Trophoblast cell (in vitro differentiated cells and primary cell): ENCODE results near the gene GSTM4.
"Not testable (repeated sequence)": the region's sequence is repeated elsewhere in the genome, so short reads cannot be mapped to it uniquely, and the experiment has no call there.

Source experiments
- DNase-seq, 2 donors: peaks; one replicate each; pipeline ENCODE4 v3.0.0-alpha.2; 2016
- H2AFZ ChIP-seq: 2 replicates; pipeline ENCODE4 v1.6.1; 2013; ENCODE audit warnings: low read length, moderate library complexity, mild to moderate bottlenecking; ENCODE audit not compliant: insufficient read depth, poor library complexity
- H2AK5ac ChIP-seq: 2 replicates; pipeline ENCODE4 v1.6.1; 2013; ENCODE audit warnings: mild to moderate bottlenecking, low read length
- H2BK120ac ChIP-seq: 2 replicates; pipeline ENCODE4 v1.6.1; 2013; ENCODE audit warnings: low read length, mild to moderate bottlenecking, moderate library complexity; ENCODE audit not compliant: insufficient read depth, poor library complexity
- H2BK12ac ChIP-seq: 2 replicates; pipeline ENCODE4 v1.6.1; 2013; ENCODE audit warnings: mild to moderate bottlenecking, low read length, moderate library complexity
- H2BK5ac ChIP-seq: 2 replicates; pipeline ENCODE4 v1.6.1; 2013; ENCODE audit warnings: low read length, low read depth, moderate library complexity, mild to moderate bottlenecking; ENCODE audit not compliant: poor library complexity
- H3K14ac ChIP-seq: 2 replicates; pipeline ENCODE4 v1.6.1; 2013; ENCODE audit warnings: mild to moderate bottlenecking, low read length
- H3K18ac ChIP-seq: 2 replicates; pipeline ENCODE4 v1.6.1; 2013; ENCODE audit warnings: mild to moderate bottlenecking, low read length
- H3K23ac ChIP-seq: 2 replicates; pipeline ENCODE4 v1.6.1; 2013; ENCODE audit warnings: low read length
- H3K27ac ChIP-seq: 2 replicates; pipeline ENCODE4 v1.5.1; 2013; ENCODE audit warnings: low read depth, mild to moderate bottlenecking, inconsistent platforms, low read length, moderate library complexity
- H3K27me3 ChIP-seq: 2 replicates; pipeline ENCODE4 v1.6.1; 2013; ENCODE audit warnings: inconsistent platforms, mild to moderate bottlenecking, low read length, moderate library complexity; ENCODE audit not compliant: insufficient read depth
- H3K36me3 ChIP-seq, 2 experiments: 1 replicate in 1 of 2; 2 replicates in 1 of 2; pipeline ENCODE4 v1.6.1; 2013; ENCODE audit warnings: low read length in 2 of 2, mild to moderate bottlenecking in 2 of 2, moderate library complexity in 1 of 2; ENCODE audit not compliant: insufficient read depth in 2 of 2, control insufficient read depth in 1 of 2
- H3K4ac ChIP-seq: 2 replicates; pipeline ENCODE4 v1.6.1; 2013; ENCODE audit warnings: low read depth, mild to moderate bottlenecking, low read length, moderate library complexity
- H3K4me1 ChIP-seq, 2 experiments: 1 replicate in 1 of 2; 2 replicates in 1 of 2; pipeline ENCODE4 v1.6.1; 2013; ENCODE audit warnings: low read length in 2 of 2, mild to moderate bottlenecking in 2 of 2, moderate library complexity in 1 of 2; ENCODE audit not compliant: insufficient read depth in 2 of 2, control insufficient read depth in 1 of 2
- H3K4me2 ChIP-seq: 2 replicates; pipeline ENCODE4 v1.6.1; 2013; ENCODE audit warnings: inconsistent platforms, mild to moderate bottlenecking, low read length, moderate library complexity
- H3K4me3 ChIP-seq: 2 replicates; pipeline ENCODE4 v1.5.1; 2013; ENCODE audit warnings: mild to moderate bottlenecking, low read depth, low read length, inconsistent platforms
- H3K79me1 ChIP-seq: one replicate; pipeline ENCODE4 v1.6.1; 2013; ENCODE audit warnings: low read length
- H3K79me2 ChIP-seq: 2 replicates; pipeline ENCODE4 v1.6.1; 2013; ENCODE audit warnings: low read length, mild to moderate bottlenecking; ENCODE audit not compliant: control insufficient read depth, insufficient read depth, poor library complexity
- H3K9ac ChIP-seq: 2 replicates; pipeline ENCODE4 v1.6.1; 2013; ENCODE audit warnings: mild to moderate bottlenecking, low read length
- H3K9me3 ChIP-seq: 2 replicates; pipeline ENCODE4 v1.6.1; 2013; ENCODE audit warnings: low read depth, mild to moderate bottlenecking, control low read depth, inconsistent platforms, low read length; ENCODE audit not compliant: insufficient read depth
- H4K12ac ChIP-seq: 2 replicates; pipeline ENCODE4 v1.6.1; 2013; ENCODE audit warnings: low read depth, mild to moderate bottlenecking, low read length, moderate library complexity
- H4K8ac ChIP-seq: 2 replicates; pipeline ENCODE4 v1.6.1; 2013; ENCODE audit warnings: low read depth, mild to moderate bottlenecking, low read length, moderate library complexity
- H4K91ac ChIP-seq: one replicate; pipeline ENCODE4 v1.6.1; 2013; ENCODE audit warnings: low read depth, mild to moderate bottlenecking, low read length, moderate library complexity
- WGBS: extraction: QIAGEN DNeasy Blood & Tissue Kit; methylation state at CpG from one replicate; pipeline ENCODE4 v1.1.7; 2013; ENCODE audit warnings: missing lambda C conversion rate; ENCODE audit not compliant: insufficient read length, insufficient coverage; ENCODE audit errors: extremely low coverage; 5-methylcytosine and 5-hydroxymethylcytosine counted together

GSTM4 gene

DNA sequence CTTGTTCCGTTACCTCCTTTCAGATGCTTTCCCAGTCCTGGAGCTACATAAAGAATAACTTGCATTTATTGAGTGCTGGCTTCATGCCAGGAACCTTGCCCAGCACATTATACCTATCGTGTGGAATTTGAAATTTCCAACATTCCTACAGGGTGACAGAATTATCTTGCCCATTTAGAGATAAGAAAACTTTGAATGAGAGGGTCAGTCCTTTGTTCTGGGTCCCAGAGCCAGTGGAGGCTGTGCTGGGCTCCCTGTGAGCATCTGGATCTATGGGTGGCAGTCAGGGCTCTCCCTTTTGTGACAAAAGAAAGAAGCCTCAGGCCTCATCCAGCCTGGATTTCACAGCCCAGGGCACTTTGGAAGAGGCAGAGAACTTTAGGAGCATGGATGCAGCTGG, 3.2 kb downstream of the GSTM4 start:
- Histone ChIP-seq H3K4me3 (no peak overlapping the region), H3K27me3 (no peaks in the 10 kb centered on the region), H2BK12ac (no peak overlapping the region), H2AK5ac (no peak overlapping the region), H3K36me3 (no peaks in the 10 kb centered on the region), H3K18ac (no peak overlapping the region), H3K79me2 (no peaks in the 10 kb centered on the region), H3K4me1 (peaks cover 3 to 5% of the 10 kb centered on the region in 2 experiments), H3K4ac (no peak overlapping the region), H3K14ac (no peak overlapping the region), H3K9ac (no peak overlapping the region), H3K27ac (no peak overlapping the region), H3K79me1 (peaks cover 6% of the 10 kb centered on the region), H2BK5ac (no peak overlapping the region), H4K8ac (no peak overlapping the region), H3K4me2 (no peak overlapping the region), H3K23ac (no peak overlapping the region), H2AFZ (no peak overlapping the region), H2BK120ac (no peak overlapping the region), H4K91ac (no peak overlapping the region), H4K12ac (no peak overlapping the region), H3K9me3 (no peaks in the 10 kb centered on the region)
- no CpG with 5 or more reads among the region's 2 CpGs for WGBS
- peak in 1 of 2 donors; percentile 59 for DNase-seq

DNA sequence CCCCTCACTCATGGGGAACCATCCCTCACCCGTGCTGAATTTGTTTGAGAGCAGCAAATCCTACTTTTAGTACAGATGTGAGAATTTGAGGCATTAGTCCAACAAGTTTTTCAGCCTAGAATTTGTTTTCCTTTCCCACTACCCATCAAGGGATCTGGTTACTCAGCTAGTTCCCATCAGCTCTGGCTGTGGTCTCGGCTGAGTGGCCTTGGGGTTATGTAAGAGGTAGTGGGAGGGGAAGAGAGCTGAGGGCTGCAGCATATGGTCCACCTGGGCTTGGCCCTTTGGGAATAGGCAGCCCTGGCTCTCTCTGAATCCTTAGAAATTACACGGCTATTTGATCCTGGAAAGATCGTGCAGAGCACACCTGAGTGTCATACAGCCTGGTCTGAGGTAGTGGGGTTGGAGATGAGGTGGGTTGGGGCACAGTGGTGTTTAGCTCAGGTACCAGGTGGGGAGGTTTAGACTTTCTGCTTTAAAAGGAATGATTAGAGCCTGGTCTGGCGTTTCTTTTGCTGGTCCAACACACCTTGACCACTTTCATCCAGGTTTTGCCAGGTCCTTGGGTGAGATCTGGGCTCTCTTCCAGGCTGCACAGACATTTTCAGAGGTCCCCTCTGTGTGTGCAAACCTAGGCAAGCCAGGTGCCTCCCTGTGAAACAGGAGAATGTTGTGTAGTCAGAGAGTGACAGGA, 4.2 kb downstream of the GSTM4 start:
- H3K27ac ChIP-seq = no peak overlapping the region
- no peaks in the 10 kb centered on the region for H3K79me2 ChIP-seq
- no peak overlapping the region for H4K12ac ChIP-seq
- H2BK120ac ChIP-seq = no peak overlapping the region
- H3K79me1 ChIP-seq = peaks cover 6% of the 10 kb centered on the region
- no peak overlapping the region for H4K8ac ChIP-seq
- H3K4ac ChIP-seq = no peak overlapping the region
- H3K9ac ChIP-seq = no peak overlapping the region
- H2BK12ac ChIP-seq = no peak overlapping the region
- no peak overlapping the region for H3K18ac ChIP-seq
- H3K4me3 ChIP-seq = no peak overlapping the region
- H2AFZ ChIP-seq = no peak overlapping the region
- H2BK5ac ChIP-seq = no peak overlapping the region
- no peaks in the 10 kb centered on the region for H3K9me3 ChIP-seq
- DNase-seq = no peak
- H3K23ac ChIP-seq = no peak overlapping the region
- H3K4me1 ChIP-seq = peaks cover 3 to 5% of the 10 kb centered on the region in 2 experiments
- H3K14ac ChIP-seq = no peak overlapping the region
- no peaks in the 10 kb centered on the region for H3K27me3 ChIP-seq
- WGBS = no CpG with 5 or more reads among the region's 5 CpGs
- H3K36me3 ChIP-seq = no peaks in the 10 kb centered on the region
- H2AK5ac ChIP-seq = no peak overlapping the region
- H4K91ac ChIP-seq = no peak overlapping the region
- no peak overlapping the region for H3K4me2 ChIP-seq

DNA sequence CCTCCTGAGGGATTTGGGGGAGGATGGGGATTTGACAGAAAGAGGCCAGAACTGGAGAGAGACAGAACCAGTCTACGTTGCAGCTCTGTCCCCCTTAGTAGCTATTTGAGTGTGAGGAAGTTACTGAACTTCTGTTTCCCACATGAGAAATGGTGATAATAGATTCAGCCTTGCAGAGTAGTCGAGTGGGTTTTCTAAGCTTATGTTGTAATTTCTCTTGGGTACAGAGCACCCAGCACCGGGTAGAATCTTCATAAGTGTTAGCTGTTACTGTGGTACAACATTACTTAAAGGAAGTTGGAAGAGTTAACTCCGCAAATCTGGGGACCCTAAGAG, 4.8 kb downstream of the GSTM4 start:
- no CpG with 5 or more reads among the region's 4 CpGs for WGBS
- H3K27ac ChIP-seq, H2BK5ac ChIP-seq, H3K4me1 ChIP-seq, H3K14ac ChIP-seq, H2AFZ ChIP-seq, H3K36me3 ChIP-seq, H2AK5ac ChIP-seq, H3K23ac ChIP-seq, H4K91ac ChIP-seq, H3K79me2 ChIP-seq, H3K9ac ChIP-seq, H4K12ac ChIP-seq, H4K8ac ChIP-seq, H3K79me1 ChIP-seq, H2BK120ac ChIP-seq, H3K18ac ChIP-seq, DNase-seq, H3K27me3 ChIP-seq, H3K4me2 ChIP-seq, H2BK12ac ChIP-seq, H3K4ac ChIP-seq, H3K4me3 ChIP-seq, H3K9me3 ChIP-seq: not testable (repeated sequence)

DNA sequence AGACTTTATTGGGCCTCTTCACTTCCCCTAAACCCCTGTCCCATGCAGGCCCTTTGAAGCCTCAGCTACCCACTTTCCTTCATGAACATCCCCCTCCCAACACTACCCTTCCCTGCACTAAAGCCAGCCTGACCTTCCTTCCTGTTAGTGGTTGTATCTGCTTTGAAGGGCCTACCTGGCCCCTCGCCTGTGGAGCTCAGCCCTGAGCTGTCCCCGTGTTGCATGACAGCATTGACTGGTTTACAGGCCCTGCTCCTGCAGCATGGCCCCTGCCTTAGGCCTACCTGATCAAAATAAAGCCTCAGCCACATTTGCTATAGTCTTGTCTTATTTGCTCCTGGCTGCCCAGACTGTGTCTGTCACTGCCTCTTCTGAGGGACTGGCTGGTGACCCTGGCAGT, 5.5 kb downstream of the GSTM4 start:
- no CpG with 5 or more reads among the region's 2 CpGs for WGBS

More for the DNA sequence above, 5.5 kb downstream of the GSTM4 start:
- Histone ChIP-seq H3K4me3 (no peak overlapping the region), H3K9me3 (no peaks in the 10 kb centered on the region), H3K36me3 (no peaks in the 10 kb centered on the region), H3K27me3 (no peaks in the 10 kb centered on the region), H3K4ac (no peak overlapping the region), H3K27ac (no peak overlapping the region), H2AK5ac (no peak overlapping the region), H3K79me1 (no peaks in the 10 kb centered on the region), H2AFZ (no peak overlapping the region), H4K12ac (no peak overlapping the region), H2BK120ac (no peak overlapping the region), H3K18ac (no peak overlapping the region), H2BK12ac (no peak overlapping the region), H3K23ac (no peak overlapping the region), H3K14ac (no peak overlapping the region), H4K91ac (no peak overlapping the region), H3K4me1 (no peaks in the 10 kb centered on the region), H2BK5ac (no peak overlapping the region), H4K8ac (no peak overlapping the region), H3K4me2 (no peak overlapping the region), H3K9ac (no peak overlapping the region), H3K79me2 (no peaks in the 10 kb centered on the region)
- no peak for DNase-seq
